WERI-Rb-1 (cell line): ENCODE results near the gene FSIP2.

Experiments used
- DNase-seq: peaks from one replicate; pipeline ENCODE4 v3.0.0-alpha.2; 2020
- H3K27ac ChIP-seq: fragments of 250-450 bp; sonication (Bioruptor Pico); 2 replicates; pipeline ENCODE4 v1.5.1; 2020; ENCODE audit warnings: mild to moderate bottlenecking, moderate library complexity
- H3K27me3 ChIP-seq: fragments of 250-450 bp; sonication (Bioruptor Pico); 2 replicates; pipeline ENCODE4 v1.5.1; 2021; ENCODE audit warnings: mild to moderate bottlenecking, low read depth, moderate library complexity; ENCODE audit not compliant: insufficient read depth, severe bottlenecking
- H3K36me3 ChIP-seq: fragments of 250-450 bp; sonication (Bioruptor Pico); 2 replicates; pipeline ENCODE4 v1.5.1; 2020; ENCODE audit warnings: mild to moderate bottlenecking, moderate library complexity
- H3K4me3 ChIP-seq: 2 replicates; pipeline ENCODE4 v1.5.1; 2011; ENCODE audit warnings: low read depth, mild to moderate bottlenecking, control low read depth, low read length
- H3K9me3 ChIP-seq: fragments of 250-450 bp; sonication (Bioruptor Pico); 2 replicates; pipeline ENCODE4 v1.5.1; 2021; ENCODE audit warnings: mild to moderate bottlenecking, moderate library complexity; ENCODE audit not compliant: severe bottlenecking
- TF ChIP-seq, protein P1 (sequence below): IDR thresholded peaks from 2 replicates; pipeline ENCODE4 v1.5.1; 2011; ENCODE audit warnings: low read depth, mild to moderate bottlenecking, control low read depth, inconsistent platforms, low read length

Gene FSIP2

DNA sequence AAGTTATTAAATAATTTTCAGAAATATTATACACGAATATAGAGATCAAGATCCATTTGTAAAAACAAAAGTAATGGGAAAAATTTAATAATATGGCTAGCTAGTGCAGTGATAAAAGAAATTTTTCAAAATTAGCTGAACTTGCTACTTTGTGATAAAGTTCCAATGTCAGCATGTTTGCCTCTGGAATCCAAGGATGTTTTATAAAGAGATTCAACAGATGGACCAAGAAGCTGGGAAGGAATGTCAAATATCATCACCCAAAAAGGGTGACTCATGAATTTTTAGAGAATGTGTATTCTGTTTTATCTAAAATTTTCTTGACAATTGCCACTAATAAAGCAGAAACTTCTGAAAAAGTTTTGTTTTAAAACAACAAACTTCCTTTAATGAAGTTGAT lies 95.3 kb downstream of the FSIP2 start:
- H3K27me3 ChIP-seq = no peaks in the 10 kb centered on the region
- no peak overlapping the region for H3K27ac ChIP-seq
- H3K36me3 ChIP-seq = no peaks in the 10 kb centered on the region
- H3K9me3 ChIP-seq = no peaks in the 10 kb centered on the region
- no peak for DNase-seq
- H3K4me3 ChIP-seq = no peak overlapping the region
- TF ChIP-seq, protein P1, sequence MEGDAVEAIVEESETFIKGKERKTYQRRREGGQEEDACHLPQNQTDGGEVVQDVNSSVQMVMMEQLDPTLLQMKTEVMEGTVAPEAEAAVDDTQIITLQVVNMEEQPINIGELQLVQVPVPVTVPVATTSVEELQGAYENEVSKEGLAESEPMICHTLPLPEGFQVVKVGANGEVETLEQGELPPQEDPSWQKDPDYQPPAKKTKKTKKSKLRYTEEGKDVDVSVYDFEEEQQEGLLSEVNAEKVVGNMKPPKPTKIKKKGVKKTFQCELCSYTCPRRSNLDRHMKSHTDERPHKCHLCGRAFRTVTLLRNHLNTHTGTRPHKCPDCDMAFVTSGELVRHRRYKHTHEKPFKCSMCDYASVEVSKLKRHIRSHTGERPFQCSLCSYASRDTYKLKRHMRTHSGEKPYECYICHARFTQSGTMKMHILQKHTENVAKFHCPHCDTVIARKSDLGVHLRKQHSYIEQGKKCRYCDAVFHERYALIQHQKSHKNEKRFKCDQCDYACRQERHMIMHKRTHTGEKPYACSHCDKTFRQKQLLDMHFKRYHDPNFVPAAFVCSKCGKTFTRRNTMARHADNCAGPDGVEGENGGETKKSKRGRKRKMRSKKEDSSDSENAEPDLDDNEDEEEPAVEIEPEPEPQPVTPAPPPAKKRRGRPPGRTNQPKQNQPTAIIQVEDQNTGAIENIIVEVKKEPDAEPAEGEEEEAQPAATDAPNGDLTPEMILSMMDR = no peak

GRCh38 chr2:185835974-185836373 lies 97.4 kb downstream of the FSIP2 start:
- no peak for DNase-seq
- no peaks in the 10 kb centered on the region for H3K27me3 ChIP-seq
- no peak overlapping the region for H3K4me3 ChIP-seq
- TF ChIP-seq, protein P1 = no peak
- no peak overlapping the region for H3K27ac ChIP-seq
- H3K36me3 ChIP-seq = no peaks in the 10 kb centered on the region
- no peaks in the 10 kb centered on the region for H3K9me3 ChIP-seq

GRCh38 chr2:185854885-185855284 lies 116.3 kb downstream of the FSIP2 start:
- Histone ChIP-seq H3K27me3 (no peaks in the 10 kb centered on the region), H3K4me3 (no peak overlapping the region), H3K9me3 (no peaks in the 10 kb centered on the region), H3K36me3 (no peaks in the 10 kb centered on the region), H3K27ac (no peak overlapping the region)
- TF ChIP-seq, protein P1 = no peak
- no peak for DNase-seq

DNA sequence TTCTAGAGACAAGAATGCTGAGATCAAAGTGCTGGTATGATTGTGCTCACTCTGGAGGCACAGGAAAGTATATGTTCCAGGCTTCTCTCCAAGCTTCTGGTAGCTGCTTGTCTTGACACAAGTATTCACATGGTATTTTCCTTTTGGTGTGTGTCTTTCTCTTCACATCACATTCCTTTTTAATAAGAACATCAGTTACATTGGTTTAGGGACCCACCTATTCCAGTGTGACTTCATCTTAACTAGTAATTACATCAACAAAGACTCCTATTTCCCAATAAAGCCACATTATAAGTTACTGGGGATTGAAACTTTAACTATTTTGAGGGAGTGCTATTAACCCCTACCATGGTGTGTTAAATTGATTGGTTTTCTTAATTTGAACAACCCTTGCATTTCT lies 119.1 kb downstream of the FSIP2 start:
- H3K36me3 ChIP-seq = no peaks in the 10 kb centered on the region
- H3K27ac ChIP-seq = no peak overlapping the region
- no peaks in the 10 kb centered on the region for H3K9me3 ChIP-seq
- TF ChIP-seq, protein P1 = no peak
- no peak for DNase-seq
- no peaks in the 10 kb centered on the region for H3K27me3 ChIP-seq
- no peak overlapping the region for H3K4me3 ChIP-seq

DNA sequence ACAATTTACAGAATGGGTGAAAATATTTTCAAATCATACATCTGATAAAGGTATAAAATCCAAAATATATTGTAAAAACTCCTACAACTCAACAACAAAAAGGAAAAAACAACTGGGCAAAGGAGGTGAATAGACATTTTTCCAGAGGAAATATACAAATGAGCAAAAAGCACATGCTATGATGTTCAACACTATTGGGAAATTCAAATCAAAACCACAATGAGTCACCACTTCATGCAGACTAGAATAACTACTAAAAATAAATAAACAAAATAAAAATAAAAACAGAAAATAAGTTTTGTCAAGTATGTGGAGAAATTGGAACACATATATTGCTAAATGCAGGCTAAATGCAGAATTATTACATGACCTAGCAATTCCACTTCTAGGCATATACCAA lies 120.9 kb downstream of the FSIP2 start:
- no peaks in the 10 kb centered on the region for H3K9me3 ChIP-seq
- H3K27ac ChIP-seq = no peak overlapping the region
- DNase-seq = no peak
- H3K4me3 ChIP-seq = no peak overlapping the region
- TF ChIP-seq, protein P1 = no peak
- H3K27me3 ChIP-seq = no peaks in the 10 kb centered on the region
- H3K36me3 ChIP-seq = no peaks in the 10 kb centered on the region

GRCh38 chr2:185860321-185860720 lies 121.7 kb downstream of the FSIP2 start:
- TF ChIP-seq, protein P1 = no peak
- Histone ChIP-seq H3K27ac (no peak overlapping the region), H3K4me3 (no peak overlapping the region), H3K27me3 (no peaks in the 10 kb centered on the region), H3K36me3 (no peaks in the 10 kb centered on the region), H3K9me3 (no peaks in the 10 kb centered on the region)
- no peak for DNase-seq
